GM10248 (cell line): ENCODE measurements around the gene MLLT10.

Experiments
- CTCF ChIA-PET: fragments of 300-600 bp; sonication (Branson Sonifier 250); formaldehyde crosslinking; extraction: SDS; loops from one replicate; lab custom pipeline; 2021; ENCODE audit warnings: antibody characterized with exemption; lab: Yijun Ruan, JAX
- POLR2A ChIA-PET: fragments of 350-650 bp; sonication (Branson Sonifier 250); formaldehyde crosslinking; extraction: SDS; loops from one replicate; lab custom pipeline; 2020; ENCODE audit warnings: antibody characterized with exemption; lab: Yijun Ruan, JAX
- DNase-seq: peaks from one replicate; pipeline ENCODE4 v3.0.0; 2012; ENCODE audit errors: extremely low spot score
- CTCF ChIP-seq: IDR thresholded peaks from 2 replicates; pipeline ENCODE4 v1.5.1; 2012; ENCODE audit warnings: mild to moderate bottlenecking, low read depth; ENCODE audit errors: extremely low read depth, missing control alignments, control extremely low read depth

MLLT10 gene

GRCh38 chr10:21719502-21719901, 185.5 kb downstream of the MLLT10 start:
- POLR2A ChIA-PET, result no interaction called here
- TF ChIP-seq CTCF, result no peak
- no peak for DNase-seq
- CTCF ChIA-PET, result interaction anchor here (0.8 to 2.8 kb wide), 5 partner anchors 8 to 223 kb away, joined by 3 to 12 read pairs (median 3); no protein-coding TSS in a partner anchor

GRCh38 chr10:21720090-21720489, 186.1 kb downstream of the MLLT10 start:
- POLR2A ChIA-PET, result no interaction called here
- CTCF ChIA-PET, result interaction anchor here (0.8 to 2.8 kb wide), 8 partner anchors 8 to 224 kb away, joined by 3 to 12 read pairs (median 3); no protein-coding TSS in a partner anchor
- no peak for TF ChIP-seq CTCF
- DNase-seq, result no peak

- ChIA-PET POLR2A (no interaction called here), CTCF (interaction anchor here (1.3 to 2.8 kb wide), 3 partner anchors 22 to 225 kb away, joined by 3 to 12 read pairs (median 4); no protein-coding TSS in a partner anchor)
- TF ChIP-seq CTCF, result no peak
- no peak for DNase-seq
Observed at GRCh38 chr10:21721000-21721665, 187.1 kb downstream of the MLLT10 start.

- ChIA-PET POLR2A (no interaction called here), CTCF (interaction anchor here (2.8 kb wide), 1 partner anchor 226 kb away, joined by 12 read pairs; no protein-coding TSS in a partner anchor)
- TF ChIP-seq CTCF, result no peak
- no peak for DNase-seq
Observed at GRCh38 chr10:21722209-21722608, 188.2 kb downstream of the MLLT10 start.

- ChIA-PET CTCF (interaction anchor here (0.8 to 2.0 kb wide), 6 partner anchors 8 to 228 kb away, joined by 3 to 6 read pairs (median 3); no protein-coding TSS in a partner anchor), POLR2A (no interaction called here)
- DNase-seq, result no peak
- TF ChIP-seq CTCF, result no peak
Observed at GRCh38 chr10:21724020-21724589, 190.1 kb downstream of the MLLT10 start.

- peak; percentile 37 for DNase-seq
- ChIA-PET POLR2A (interaction anchor here (0.6 kb wide), 1 partner anchor 176 kb away, joined by 11 read pairs; no protein-coding TSS in a partner anchor), CTCF (interaction anchor here (0.7 to 2.0 kb wide), 8 partner anchors 9 to 229 kb away, joined by 3 to 6 read pairs (median 3); no protein-coding TSS in a partner anchor)
- TF ChIP-seq CTCF, result no peak
Observed at GRCh38 chr10:21724687-21725367, 190.8 kb downstream of the MLLT10 start.
